ENCODE results near the gene FNDC3B.

The FNDC3B gene

DNA sequence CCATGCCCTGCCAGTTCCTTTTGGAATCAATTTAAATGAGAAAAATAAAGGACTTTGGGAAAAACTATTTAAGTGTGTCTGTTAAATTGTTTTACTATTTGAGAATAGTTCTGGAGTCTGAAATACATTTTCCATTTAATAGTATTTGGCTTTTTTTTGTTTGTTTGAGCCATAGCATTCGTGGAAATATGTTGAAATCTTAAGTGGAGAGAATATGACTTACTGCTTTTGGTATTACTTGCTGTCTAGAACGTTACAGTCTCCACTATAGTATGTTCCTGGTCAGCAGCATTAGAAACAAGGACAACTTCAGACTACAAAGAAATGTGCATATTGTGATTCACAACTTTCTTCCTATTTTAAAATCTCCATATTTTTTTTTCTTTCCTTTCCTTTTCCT is 229.5 kb downstream of the FNDC3B start:
- no peak for DNase-seq

DNA sequence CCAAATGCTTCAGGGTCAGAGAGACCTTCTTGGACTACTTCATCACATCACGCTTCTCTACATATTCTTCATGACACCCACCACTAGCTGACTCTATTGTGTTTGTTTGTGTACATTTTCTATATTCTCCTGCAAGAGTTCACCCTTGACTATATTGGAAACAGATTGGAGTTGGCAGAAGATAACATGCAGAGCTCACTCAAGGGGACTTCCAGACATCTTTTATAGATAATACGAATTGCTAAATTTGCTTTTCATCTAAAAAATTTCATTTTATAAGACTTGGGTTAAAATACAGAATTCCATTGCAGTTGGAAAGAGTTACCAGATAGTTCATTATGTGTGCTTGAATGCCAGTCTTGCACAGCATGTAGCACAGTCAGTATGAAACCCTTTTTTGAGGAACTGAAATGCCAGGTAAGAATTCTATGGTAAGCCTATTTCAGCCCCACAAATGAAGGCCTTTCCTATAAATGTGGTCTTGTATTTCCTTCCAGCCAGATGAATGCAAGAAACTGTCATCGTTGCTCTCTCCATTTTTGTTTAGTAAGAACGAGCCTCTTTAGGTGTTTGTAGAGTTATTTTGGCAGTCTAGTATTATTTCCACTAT is 231.3 kb downstream of the FNDC3B start:
- no peak for DNase-seq

DNA sequence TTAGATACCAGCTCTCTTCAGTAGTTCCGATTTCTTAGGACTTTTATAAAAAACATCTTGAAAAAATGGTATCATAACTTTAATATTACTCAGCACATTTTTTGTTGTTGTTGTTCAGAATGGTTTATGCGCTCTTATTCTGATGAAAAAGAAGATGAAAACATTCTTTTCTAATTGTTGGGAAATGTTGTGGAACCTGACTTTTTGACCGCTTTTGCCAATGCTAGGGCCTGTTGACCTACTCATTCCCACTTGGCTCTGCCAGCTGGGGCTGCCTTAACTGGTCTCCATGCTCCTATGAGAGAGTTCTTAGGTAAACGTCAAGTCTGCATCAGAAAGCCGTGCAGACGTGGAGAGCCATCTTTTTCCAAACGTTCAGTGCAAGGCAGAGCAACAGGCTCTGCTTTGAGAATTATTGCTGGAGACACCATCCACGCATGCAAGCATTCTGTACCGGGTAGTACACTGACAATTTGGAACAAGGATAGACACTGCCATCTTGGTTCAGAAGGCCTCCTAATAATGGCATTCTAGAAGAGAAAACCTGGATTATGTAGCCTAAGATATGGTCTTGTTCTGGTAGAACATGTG is 232.1 kb downstream of the FNDC3B start:
- DNase-seq: no peak

- no peak for DNase-seq
These were observed 233.3 kb downstream of the FNDC3B start for GRCh38 chr3:172272698-172273097.

GRCh38 chr3:172273378-172273777 is 234.0 kb downstream of the FNDC3B start:
- no peak for DNase-seq

DNA sequence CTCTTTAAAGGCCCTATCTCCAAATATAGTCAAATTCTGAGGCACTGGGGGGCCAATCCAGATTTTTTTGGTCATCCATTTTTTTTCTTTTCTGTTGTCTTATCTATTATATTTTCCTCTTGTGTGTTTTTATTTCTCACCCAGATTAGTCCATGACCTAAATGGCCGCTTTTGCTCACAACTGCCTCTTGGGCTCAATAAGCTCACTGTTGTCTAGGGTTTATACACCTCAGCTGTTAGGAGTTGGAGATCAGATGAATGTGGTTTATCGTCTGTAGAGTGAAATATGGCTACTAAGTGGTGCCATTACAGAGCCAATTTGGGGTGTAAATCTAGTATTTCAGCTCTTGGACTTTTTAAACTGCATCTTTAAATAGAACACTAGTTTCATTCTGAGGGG is 235.5 kb downstream of the FNDC3B start:
- DNase-seq: no peak

- DNase-seq: no peak
These were observed 236.2 kb downstream of the FNDC3B start for GRCh38 chr3:172275586-172275985.

GRCh38 chr3:172276103-172276502 is 236.7 kb downstream of the FNDC3B start:
- DNase-seq: no peak

GRCh38 chr3:172277151-172277652 is 237.8 kb downstream of the FNDC3B start:
- no peak for DNase-seq

DNA sequence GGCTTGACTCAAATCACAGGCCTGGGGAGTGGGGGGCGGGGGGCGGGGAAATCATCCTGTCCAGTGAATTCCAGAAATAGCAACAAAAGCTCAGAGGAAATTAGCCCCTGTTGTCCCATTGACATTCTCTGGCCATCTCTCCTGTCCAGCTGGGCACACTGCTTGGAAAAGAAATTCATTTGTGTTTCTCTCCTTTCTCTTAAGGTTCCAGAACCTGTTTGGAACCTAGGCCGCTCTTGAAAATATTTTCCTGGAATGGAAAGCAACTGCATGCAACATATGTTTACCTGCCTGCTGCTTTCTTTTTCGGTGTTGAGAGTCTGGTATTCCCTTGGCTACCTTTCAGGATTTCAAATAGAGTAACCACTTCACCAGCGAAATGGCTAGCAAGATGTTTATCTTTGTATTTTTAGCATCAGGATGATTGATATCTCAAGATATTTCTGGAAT is 239.8 kb downstream of the FNDC3B start:
- no peak for DNase-seq

GRCh38 chr3:172279974-172280373 is 240.6 kb downstream of the FNDC3B start:
- no peak for DNase-seq

DNA sequence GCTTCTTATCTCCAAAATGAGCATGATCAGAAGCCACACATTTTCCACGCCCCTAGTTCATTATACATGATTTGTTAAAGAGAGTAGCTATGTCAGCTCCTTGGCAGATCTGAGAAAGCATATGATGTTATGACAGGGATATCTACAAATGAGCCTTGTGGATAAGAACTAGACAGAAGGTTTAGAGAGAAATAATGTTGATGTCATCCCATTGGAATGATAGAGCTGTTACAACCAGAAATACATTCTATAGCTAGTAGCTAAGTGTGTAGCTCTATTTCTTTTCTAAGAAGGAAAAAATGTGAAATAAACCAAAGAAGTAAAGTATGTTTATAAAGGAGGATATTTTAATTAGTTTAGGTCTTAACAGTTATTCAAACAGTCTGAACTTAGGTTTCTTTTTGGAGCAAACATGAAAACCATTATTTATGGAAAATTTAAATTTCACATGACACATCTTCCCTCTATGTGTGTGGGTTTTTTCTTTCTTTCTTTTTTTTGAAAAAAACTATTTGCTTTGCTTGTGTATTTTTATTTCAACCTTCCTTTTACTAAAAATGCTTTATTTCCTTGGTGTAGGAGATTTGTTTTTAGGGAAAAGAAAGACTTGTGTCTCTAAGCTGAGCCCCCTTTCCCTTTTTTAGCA is 241.2 kb downstream of the FNDC3B start:
- DNase-seq: no peak

GRCh38 chr3:172281884-172282283 is 242.5 kb downstream of the FNDC3B start:
- no peak for DNase-seq

DNA sequence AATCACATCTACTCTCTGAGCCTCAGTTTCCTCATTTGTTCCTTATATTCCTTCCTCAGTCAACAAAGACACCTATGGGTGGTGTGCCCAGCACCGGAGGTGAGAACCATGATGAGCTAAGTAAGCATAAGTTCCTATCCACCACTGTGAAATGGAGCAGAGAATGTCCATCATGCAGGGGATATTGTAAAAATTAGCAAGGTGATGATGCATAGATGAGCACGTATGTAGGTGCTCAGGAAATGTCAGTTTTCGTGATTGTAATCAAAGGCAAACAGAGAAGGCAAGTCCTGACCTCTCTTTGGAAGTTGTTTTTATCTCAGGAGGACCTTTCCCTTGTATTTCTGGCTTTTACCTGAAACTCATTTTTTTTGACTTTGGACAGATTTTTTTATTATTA is 243.5 kb downstream of the FNDC3B start:
- no peak for DNase-seq

GRCh38 chr3:172283841-172284357 is 244.5 kb downstream of the FNDC3B start:
- peak in 2 of 4 experiments; percentile 54 to 74 for DNase-seq

- DNase-seq: no peak
These were observed 246.5 kb downstream of the FNDC3B start for GRCh38 chr3:172285844-172286243.

DNA sequence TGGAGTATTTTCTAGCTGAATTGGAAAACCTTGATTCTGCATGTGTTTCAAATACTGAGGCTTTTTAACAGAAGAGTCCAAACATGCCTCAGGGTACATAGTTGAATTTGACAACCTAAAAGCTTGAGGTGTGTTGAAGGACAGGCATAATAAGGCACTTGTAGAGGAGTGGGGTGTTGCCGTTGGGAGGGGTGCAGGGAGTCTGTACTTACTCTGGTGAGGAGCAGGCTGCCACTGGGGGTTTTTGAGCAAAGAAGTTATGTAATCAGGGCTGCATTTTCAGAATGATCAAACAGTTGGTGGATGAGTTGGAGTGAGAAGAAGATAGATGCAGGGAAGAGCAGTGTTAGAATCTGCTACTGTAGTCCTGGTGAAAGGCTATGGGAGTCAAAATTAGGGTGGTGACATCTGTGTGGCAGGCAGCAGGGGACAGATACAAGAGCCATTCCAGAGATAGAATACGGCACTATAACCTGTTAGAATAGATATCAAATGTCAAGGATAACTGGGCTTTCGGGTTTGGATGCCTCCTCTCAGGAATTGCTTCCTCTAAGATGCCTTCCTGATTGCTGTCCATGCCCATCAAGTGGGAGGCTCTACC is 247.3 kb downstream of the FNDC3B start:
- no peak for DNase-seq

DNA sequence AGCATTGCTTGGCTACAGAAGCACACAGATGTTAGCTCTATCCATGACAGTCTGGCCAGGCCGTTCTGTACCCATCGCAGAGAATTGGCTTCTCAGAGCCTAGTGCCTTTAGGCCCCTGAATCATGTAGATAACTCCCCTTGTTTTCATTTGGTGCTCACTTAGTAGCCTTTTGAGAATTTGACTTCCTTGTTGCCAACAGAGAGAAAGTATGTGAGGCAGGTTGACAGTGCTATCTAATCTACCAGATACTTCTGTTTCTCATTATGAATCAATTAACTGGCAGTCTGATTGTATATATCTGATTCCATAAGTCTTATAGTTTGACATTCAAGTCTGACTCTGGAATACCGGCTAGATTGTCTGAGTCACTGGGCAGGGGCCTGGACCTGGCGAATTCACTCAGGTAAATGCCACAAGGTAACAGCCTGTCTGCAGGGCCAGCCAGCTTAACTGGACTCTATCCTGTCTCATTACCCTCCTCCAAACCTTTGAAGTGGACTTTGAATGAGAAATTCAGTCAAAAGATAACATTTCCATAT is 248.6 kb downstream of the FNDC3B start:
- DNase-seq: no peak

- DNase-seq: peak in 1 of 4 experiments; percentile 4
These were observed 249.3 kb downstream of the FNDC3B start for GRCh38 chr3:172288651-172289050.

GRCh38 chr3:172289583-172289982 is 250.2 kb downstream of the FNDC3B start:
- peak in 3 of 4 experiments; percentile 19 to 32 (median 28) for DNase-seq

DNA sequence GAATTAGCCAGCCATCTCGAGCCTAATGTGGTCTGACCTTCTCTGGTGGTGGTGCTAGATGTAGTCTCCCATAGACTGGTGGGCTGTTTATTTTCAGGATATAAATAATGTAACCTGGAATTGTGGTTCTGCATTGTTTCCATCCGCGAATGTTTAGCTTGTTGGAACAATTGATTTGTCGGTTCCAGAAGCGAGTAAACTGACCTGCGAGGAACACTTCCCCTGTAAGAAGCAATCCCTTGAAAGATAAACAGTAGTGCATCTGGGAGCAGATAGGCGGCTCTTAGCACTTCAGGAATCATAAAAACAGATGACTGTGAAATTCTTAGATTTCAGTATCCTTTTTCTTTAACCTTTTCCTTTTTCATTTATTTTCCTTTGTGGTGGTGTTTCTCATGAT is 251.1 kb downstream of the FNDC3B start:
- no peak for DNase-seq

- no peak for DNase-seq
These were observed 252.3 kb downstream of the FNDC3B start for GRCh38 chr3:172291650-172292049.

DNA sequence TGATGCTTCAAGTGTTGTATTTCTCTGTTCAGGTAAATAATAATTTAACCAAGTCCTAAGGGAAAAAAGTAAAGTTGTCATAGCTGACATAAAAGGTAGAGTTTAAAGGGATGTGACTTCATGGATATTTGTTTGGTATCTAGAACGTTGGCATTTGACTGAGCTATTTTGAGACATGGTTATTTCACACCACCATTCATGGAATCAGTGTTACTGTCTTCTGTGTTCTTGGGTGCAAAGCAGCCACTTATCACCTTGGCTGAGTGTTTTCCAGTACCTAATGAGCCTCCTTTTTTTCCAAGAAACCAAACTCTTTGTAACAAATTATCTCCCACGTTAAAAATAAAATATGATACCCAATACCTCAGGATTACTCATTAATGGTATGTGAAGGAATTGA is 253.0 kb downstream of the FNDC3B start:
- no peak for DNase-seq

Data from suppressor macrophage (primary cell).